Dedifferentiated amniotic fluid mesenchymal stem cell (primary cell): ENCODE results near the gene ETV5.
"Not testable (repeated sequence)": the region's sequence is repeated elsewhere in the genome, so short reads cannot be mapped to it uniquely, and the experiment has no call there.

ENCODE experiments used
- DNase-seq: peaks from one replicate; pipeline ENCODE4 v3.0.0-alpha.2; 2016; ENCODE audit errors: extremely low spot score

The ETV5 gene

GRCh38 chr3:186022931-186023330 lies 86.0 kb downstream of the ETV5 start:
- no peak for DNase-seq

GRCh38 chr3:186021673-186022362 lies 87.1 kb downstream of the ETV5 start:
- DNase-seq: peak; percentile 93

GRCh38 chr3:186021250-186021649 lies 87.6 kb downstream of the ETV5 start:
- DNase-seq: not testable (repeated sequence)

GRCh38 chr3:186019288-186019687 lies 89.6 kb downstream of the ETV5 start:
- not testable (repeated sequence) for DNase-seq

GRCh38 chr3:186014866-186015265 lies 94.0 kb downstream of the ETV5 start:
- DNase-seq: no peak

- no peak for DNase-seq
These were observed 95.6 kb downstream of the ETV5 start for GRCh38 chr3:186013312-186013711.

GRCh38 chr3:186012137-186012536 lies 96.8 kb downstream of the ETV5 start:
- DNase-seq: no peak

- no peak for DNase-seq
These were observed 104.2 kb downstream of the ETV5 start for GRCh38 chr3:186004671-186005070.

GRCh38 chr3:186004209-186004608 lies 104.7 kb downstream of the ETV5 start:
- no peak for DNase-seq

GRCh38 chr3:186003610-186004009 lies 105.3 kb downstream of the ETV5 start:
- DNase-seq: no peak

- no peak for DNase-seq
These were observed 105.9 kb downstream of the ETV5 start for GRCh38 chr3:186002884-186003472.

- no peak for DNase-seq
These were observed 107.0 kb downstream of the ETV5 start for GRCh38 chr3:186001842-186002241.

GRCh38 chr3:185999221-185999620 lies 109.7 kb downstream of the ETV5 start:
- DNase-seq: no peak

- DNase-seq: no peak
These were observed 110.8 kb downstream of the ETV5 start for GRCh38 chr3:185998136-185998535.

- DNase-seq: no peak
These were observed 111.8 kb downstream of the ETV5 start for GRCh38 chr3:185997130-185997529.
